ENCODE measurements around the gene ATP1A2.

ATP1A2 gene

DNA sequence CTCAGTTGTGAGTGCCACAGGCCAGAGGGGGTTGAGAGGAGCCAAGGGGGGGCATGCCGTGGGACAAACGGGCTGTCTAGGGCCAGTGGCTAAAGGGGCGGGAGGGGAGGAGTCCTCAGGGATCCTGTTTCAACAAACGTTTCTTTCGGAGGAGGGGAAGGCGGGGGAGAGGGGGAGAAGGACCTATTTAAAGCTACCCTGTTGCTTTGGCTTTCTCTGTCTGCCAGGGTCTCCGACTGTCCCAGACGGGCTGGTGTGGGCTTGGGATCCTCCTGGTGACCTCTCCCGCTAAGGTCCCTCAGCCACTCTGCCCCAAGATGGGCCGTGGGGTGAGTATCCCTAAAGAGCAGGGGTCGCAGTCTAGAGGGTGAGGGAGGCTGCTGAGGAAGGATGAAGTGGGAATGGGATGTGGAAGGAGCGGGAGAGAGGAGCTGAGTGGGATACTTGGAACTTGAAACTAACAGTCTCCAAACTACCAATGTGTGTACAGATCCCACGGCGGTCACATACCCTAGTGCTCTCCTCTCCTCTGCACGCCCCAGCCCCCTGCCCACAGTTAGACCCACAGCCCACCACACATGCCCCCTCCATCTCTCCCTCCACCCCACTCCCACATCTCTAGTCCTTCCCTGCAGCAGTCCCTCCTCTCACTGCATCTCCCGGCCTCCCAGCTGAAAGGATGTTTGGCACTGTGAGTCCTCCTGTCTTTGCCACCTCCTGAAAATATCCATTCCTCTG lies at the start of gene ATP1A2:
Gene ATP1A2, plus strand, starts transcription at position 215 of the 738 bp plus-strand sequence. Its CDS starts 103 bp downstream, at position 318.
- DNase-seq (ENCODE audit: low read depth in 3 of 3, low spot score in 1 of 3) = no peak

GRCh38 chr1:160066829-160067745 lies 48.5 kb upstream of the ATP1A2 start:
- no peak for DNase-seq (ENCODE audit: low read depth in 3 of 3, low spot score in 1 of 3)

DNA sequence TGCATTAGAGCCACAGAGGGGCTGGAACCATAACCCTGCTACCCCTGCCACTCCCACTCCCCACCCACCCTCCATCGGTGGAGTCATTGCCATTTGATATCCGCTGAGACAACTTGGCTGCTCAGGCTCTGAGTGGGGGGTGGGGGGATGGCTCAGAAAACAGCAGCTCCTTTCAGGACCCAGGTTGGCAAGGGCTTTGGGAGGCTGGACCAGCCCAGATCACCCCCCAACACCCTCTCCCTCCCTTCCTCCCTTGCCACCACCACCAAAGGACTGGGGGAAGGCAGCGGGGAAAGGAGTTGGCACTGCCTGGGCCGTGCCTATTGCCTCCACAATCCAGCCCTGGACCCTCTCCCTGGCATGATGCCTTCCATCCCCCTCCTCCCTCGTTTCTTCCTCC lies 47.3 kb upstream of the ATP1A2 start:
- DNase-seq (ENCODE audit: low read depth in 3 of 3, low spot score in 1 of 3) = no peak

- DNase-seq (ENCODE audit: low read depth in 3 of 3, low spot score in 1 of 3) = no peak
Observed at GRCh38 chr1:160069460-160070231, 45.9 kb upstream of the ATP1A2 start, which contains the start of gene KCNJ10. Gene KCNJ10, minus strand, starts transcription at chr1:160070160. Its CDS starts 27,628 bp downstream, at chr1:160042532.

DNA sequence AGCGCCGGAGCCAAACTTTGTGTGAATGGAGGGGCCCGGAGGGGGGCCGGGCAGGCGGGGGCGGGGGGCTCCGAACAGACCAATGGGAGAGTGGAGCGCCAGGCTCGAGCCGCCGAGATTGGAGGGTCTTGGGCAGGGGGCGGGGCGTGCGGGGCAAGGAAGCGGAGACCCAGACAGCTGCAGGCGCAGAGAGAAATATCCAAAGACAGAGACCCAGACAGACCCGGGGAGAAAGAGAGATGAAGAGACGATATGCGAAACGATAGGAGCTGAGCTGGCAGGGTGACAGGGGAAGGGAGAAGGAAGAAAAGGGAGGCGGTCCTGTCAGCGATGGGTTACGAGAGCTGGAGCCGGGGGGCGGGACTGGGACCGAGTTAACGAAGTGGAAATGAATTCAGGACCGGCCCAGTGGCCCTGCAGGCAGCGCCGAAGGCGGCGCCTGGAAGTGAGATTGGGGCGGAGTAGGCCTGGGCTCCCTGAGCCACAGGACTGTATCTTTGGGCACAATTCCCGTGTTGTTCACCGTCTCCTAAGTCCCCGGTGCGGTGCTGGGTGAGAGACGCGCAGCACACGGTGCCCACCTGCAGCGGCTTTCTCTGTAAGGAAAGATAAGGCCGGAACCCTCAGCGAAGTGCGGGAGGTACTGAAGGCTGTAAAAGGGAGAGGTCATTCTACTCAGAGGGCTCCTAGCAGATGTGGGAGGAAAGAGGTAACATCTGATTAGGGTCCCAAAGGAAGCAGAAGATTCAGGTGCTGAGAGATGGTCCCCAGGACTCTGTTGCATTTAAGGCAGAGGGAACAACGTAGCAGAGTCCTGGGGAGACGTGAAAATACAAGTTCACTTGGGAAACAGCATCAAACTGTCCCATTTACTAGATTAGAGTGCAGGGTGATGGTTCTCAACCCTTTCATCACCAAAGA lies 45.1 kb upstream of the ATP1A2 start:
- peak; percentile 12 to 56 (median 55) for DNase-seq (ENCODE audit: low read depth in 3 of 3, low spot score in 1 of 3)

- DNase-seq (ENCODE audit: low read depth in 3 of 3, low spot score in 1 of 3) = no peak
Observed at GRCh38 chr1:160071289-160071688, 44.3 kb upstream of the ATP1A2 start.

GRCh38 chr1:160074865-160075264 lies 40.7 kb upstream of the ATP1A2 start:
- no peak for DNase-seq (ENCODE audit: low read depth in 3 of 3, low spot score in 1 of 3)

DNA sequence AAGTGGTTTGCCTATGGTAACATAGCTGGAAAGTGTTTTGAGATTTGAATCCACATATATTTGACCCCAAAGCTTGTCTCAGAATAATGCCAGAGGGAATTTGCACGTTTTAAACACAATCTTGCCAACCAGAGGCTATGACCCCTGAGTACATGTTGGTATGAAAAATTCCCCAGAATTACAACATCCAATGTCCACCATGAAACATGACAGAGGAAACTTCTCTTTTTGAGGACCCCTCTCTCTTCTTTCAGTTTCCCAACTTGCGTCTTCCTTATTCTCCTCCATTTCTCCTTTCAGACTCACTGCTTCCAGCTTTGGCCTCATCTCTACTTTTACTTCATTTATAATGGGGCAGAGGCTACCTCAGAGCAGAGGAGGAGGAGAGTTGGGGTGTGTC lies 39.7 kb upstream of the ATP1A2 start:
- no peak for DNase-seq (ENCODE audit: low read depth in 3 of 3, low spot score in 1 of 3)

DNA sequence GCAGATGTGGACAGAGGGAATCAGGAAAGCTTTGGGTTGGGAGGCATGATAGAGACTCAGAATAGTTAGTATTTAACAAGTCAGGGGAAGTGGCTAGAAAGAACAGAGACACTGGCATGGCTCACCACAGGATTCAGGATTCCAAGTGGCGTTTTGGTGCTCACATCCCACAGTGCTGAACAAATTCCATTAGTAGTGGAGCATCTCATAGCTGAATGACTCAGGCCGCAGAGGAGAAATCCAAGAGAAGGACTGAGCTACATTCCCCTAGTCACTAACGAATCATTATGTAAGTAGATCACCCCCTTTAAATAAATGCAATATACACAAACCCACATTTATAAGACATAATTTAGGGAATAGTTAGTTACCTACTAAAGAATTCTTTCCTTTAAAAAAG lies 39.3 kb upstream of the ATP1A2 start:
- DNase-seq (ENCODE audit: low read depth in 3 of 3, low spot score in 1 of 3) = no peak

DNA sequence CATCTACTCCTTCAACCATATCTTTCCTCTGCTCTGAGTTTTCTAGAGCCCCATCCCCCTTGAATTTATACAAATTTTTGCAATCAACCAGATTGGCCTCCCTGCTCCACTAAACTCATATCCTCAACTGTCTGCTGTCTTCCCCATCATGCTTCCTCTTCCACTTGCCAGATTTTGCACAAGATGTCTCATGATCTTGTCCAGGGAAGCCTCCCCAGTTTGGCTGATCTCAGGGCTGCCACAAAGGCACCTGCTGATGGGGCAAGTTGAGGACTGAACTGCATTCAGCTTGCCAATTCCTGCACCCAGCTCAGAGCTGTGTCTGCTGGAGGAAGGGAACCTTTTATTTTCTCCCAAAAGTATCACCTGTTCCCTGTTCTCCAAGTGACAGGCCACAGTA lies 38.1 kb upstream of the ATP1A2 start:
- DNase-seq (ENCODE audit: low read depth in 3 of 3, low spot score in 1 of 3) = no peak

- peak in 1 of 3 donors; percentile 45 for DNase-seq (ENCODE audit: low read depth in 3 of 3, low spot score in 1 of 3)
Observed at GRCh38 chr1:160078512-160079195, 36.9 kb upstream of the ATP1A2 start.

DNA sequence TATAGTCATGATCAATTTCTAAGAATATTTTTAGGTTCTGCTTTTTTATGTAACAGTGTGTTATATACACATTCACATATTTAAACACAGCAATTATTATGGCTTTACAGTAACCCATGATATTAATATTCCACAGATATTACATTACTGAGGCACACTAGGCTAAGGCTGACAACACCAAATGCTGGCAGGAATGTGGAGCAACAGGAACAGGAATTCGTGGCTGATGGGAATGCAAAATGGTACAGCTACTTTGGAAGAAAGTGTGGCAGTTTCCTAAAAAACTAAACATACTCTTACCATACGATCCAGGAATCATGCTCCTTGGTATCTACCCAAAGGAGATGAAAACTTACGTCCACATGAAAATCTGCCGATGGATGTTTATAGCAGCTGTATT lies 36.1 kb upstream of the ATP1A2 start:
- DNase-seq (ENCODE audit: low read depth in 3 of 3, low spot score in 1 of 3) = no peak

- no peak for DNase-seq (ENCODE audit: low read depth in 3 of 3, low spot score in 1 of 3)
Observed at GRCh38 chr1:160080381-160081100, 35.0 kb upstream of the ATP1A2 start.

DNA sequence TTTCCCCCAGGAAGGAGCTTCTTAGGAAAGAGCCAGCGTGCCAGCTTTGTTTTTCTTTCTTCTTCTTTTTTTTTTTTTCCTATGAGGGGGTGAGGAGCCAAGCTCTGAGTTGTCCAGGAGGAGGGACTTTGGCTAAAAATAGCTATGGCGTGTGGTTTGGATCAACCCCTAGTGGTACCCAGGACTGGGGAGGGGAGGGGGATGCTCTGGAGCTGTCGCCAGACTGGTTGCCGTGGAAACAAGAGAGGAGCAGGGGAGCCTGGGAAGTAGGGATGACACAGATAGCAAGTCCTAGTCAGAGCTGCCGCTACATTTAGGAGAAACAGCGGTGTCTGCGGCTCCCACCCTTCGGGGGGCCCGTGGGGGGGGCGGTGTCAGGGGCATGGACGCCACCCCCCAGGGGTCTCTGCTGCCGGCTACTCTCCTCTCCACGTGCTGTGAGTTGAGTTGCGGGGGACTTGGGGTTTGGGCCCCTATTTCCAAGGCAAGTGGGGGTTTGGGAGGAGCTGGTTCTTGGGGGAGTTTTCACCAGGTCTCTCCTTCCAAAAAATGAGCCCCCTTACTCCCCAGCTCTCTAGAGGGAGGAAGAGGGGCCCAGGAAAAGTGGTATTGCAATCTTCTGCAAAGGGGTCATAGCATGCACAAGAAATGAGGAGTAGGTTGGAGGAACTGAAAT lies 34.2 kb upstream of the ATP1A2 start, which contains the start of gene KCNJ9:
Gene KCNJ9, plus strand, starts transcription at position 278 of the 676 bp plus-strand sequence. CDS start 2,493 bp downstream, outside the sequence.
- no peak for DNase-seq (ENCODE audit: low read depth in 3 of 3, low spot score in 1 of 3)

GRCh38 chr1:160082487-160082886 lies 33.1 kb upstream of the ATP1A2 start:
- DNase-seq (ENCODE audit: low read depth in 3 of 3, low spot score in 1 of 3) = no peak

DNA sequence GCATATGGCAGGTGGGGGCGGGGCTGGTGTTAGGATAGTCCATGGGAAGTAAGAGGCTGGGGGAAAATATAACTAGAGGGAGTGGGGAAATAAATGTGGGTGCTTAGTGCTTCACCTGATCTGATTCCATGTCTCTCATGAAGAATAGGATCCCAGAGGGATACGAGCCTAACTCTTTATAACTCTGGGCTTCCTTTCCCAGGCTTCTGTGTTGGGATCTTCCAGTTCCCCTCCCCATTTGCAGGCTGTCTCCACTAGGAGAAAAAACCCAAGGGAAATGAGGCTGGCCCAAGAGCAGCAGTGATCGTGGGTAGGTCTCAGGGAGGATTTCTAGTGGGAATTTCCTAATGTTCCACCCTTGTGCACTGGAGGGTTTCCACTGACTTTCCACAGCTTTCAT lies 32.6 kb upstream of the ATP1A2 start:
- no peak for DNase-seq (ENCODE audit: low read depth in 3 of 3, low spot score in 1 of 3)

DNA sequence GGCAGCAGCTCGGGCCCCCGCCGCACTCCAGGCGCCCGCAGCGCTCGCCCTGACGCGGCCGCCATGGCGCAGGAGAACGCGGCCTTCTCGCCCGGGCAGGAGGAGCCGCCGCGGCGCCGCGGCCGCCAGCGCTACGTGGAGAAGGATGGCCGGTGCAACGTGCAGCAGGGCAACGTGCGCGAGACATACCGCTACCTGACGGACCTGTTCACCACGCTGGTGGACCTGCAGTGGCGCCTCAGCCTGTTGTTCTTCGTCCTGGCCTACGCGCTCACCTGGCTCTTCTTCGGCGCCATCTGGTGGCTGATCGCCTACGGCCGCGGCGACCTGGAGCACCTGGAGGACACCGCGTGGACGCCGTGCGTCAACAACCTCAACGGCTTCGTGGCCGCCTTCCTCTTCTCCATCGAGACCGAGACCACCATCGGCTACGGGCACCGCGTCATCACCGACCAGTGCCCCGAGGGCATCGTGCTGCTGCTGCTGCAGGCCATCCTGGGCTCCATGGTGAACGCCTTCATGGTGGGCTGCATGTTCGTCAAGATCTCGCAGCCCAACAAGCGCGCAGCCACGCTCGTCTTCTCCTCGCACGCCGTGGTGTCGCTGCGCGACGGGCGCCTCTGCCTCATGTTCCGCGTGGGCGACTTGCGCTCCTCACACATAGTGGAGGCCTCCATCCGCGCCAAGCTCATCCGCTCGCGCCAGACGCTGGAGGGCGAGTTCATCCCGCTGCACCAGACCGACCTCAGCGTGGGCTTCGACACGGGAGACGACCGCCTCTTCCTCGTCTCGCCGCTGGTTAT lies 31.4 kb upstream of the ATP1A2 start:
- DNase-seq (ENCODE audit: low read depth in 3 of 3, low spot score in 1 of 3) = peak; percentile 25 to 69 (median 47)
